CD4-positive, alpha-beta T cell (primary cell): ENCODE results near the gene TMEM62. TPM values are rescaled to one million over a fixed set of nuclear protein-coding genes. Genes with fewer than 3 reads are reported as not detected.
A peak's percentile ranks its signal among the peaks of the same experiment; 100 is the strongest.

Experiments used
- ATAC-seq: fragments of 200-7000 bp; cut with Tn5 transposase; one replicate; pipeline ENCODE4 v1.10.0; 2022; ENCODE audit warnings: mild to moderate bottlenecking; ENCODE audit not compliant: poor library complexity
- CTCF ChIA-PET: fragments of 350-600 bp; sonication (Branson Sonifier 250); formaldehyde crosslinking; loops from one replicate; lab custom pipeline; 2021; ENCODE audit warnings: antibody characterized with exemption, inconsistent platforms; lab: Charles Lee
- POLR2A ChIA-PET: fragments of 350-600 bp; sonication (Branson Sonifier 250); formaldehyde crosslinking; loops from one replicate; lab custom pipeline; 2021; ENCODE audit warnings: antibody characterized with exemption, inconsistent platforms; lab: Charles Lee
- DNase-seq, 14 experiments: peaks; one replicate each; pipeline ENCODE4 v3.0.0-alpha.2; 2013 to 2020; ENCODE audit warnings: mixed read lengths in 2 of 14
- H3K27ac ChIP-seq, 2 donors: one replicate each; pipeline versions ENCODE4 v1.5.1 to v1.7.0; 2013; ENCODE audit warnings: low read length in 2 of 2, low read depth in 1 of 2, mild to moderate bottlenecking in 1 of 2
- H3K27me3 ChIP-seq, 2 experiments: 1 replicate in 1 of 2; 2 replicates in 1 of 2; pipeline versions ENCODE4 v1.6.1 to v1.7.0; 2013; ENCODE audit warnings: low read length in 2 of 2, control low read depth in 1 of 2, mild to moderate bottlenecking in 1 of 2, moderate library complexity in 1 of 2; ENCODE audit not compliant: insufficient read depth in 2 of 2, control insufficient read depth in 1 of 2
- H3K36me3 ChIP-seq: one replicate; pipeline ENCODE4 v1.6.1; 2013; ENCODE audit warnings: low read length, control low read depth; ENCODE audit not compliant: insufficient read depth
- H3K4me1 ChIP-seq: one replicate; pipeline ENCODE4 v1.6.1; 2013; ENCODE audit warnings: low read length, control low read depth; ENCODE audit not compliant: insufficient read depth
- H3K4me3 ChIP-seq: one replicate; pipeline ENCODE4 v1.5.1; 2013; ENCODE audit warnings: mild to moderate bottlenecking, low read length, moderate library complexity
- H3K9me3 ChIP-seq, 2 experiments: 1 replicate in 1 of 2; 2 replicates in 1 of 2; pipeline versions ENCODE4 v1.6.1 to v1.7.0; 2013; ENCODE audit warnings: low read length in 2 of 2, mild to moderate bottlenecking in 2 of 2, control low read depth in 1 of 2, moderate library complexity in 1 of 2; ENCODE audit not compliant: control insufficient read depth in 1 of 2, insufficient read depth in 1 of 2
- H3K27ac Mint-ChIP-seq: one replicate; pipeline ENCODE4 v1.8.0; 2020; ENCODE audit warnings: mixed read lengths
- H3K27me3 Mint-ChIP-seq: one replicate; pipeline ENCODE4 v1.8.0; 2021; ENCODE audit warnings: mixed read lengths
- H3K36me3 Mint-ChIP-seq: one replicate; pipeline ENCODE4 v1.8.0; 2021; ENCODE audit warnings: low read depth, mixed read lengths
- H3K4me1 Mint-ChIP-seq: one replicate; pipeline ENCODE4 v1.8.0; 2021; ENCODE audit warnings: low read depth, mixed read lengths
- H3K4me3 Mint-ChIP-seq: one replicate; pipeline ENCODE4 v1.8.0; 2020; ENCODE audit warnings: mild to moderate bottlenecking, mixed read lengths
- H3K9me3 Mint-ChIP-seq: one replicate; pipeline ENCODE4 v1.8.0; 2020; ENCODE audit warnings: mixed read lengths
- CTCF ChIP-seq: fragments of 200-600 bp; IDR thresholded peaks from one replicate; pipeline ENCODE4 v1.8.0; 2022; ENCODE audit warnings: antibody characterized with exemption, mild to moderate bottlenecking
- intact Hi-C, 2 experiments: fragments of 100-400 bp; cut with DNase I in 1 of 2; cut with micrococcal nuclease in 1 of 2; formaldehyde crosslinking; loops; one replicate each; pipeline versions ENCODE4 v1.15.1 to v1.9.0; 2023 to 2025; cut with DNase I, micrococcal nuclease
- total RNA-seq, 174 experiments: library from RNA in 2 of 174; stranded (reverse) in 2 of 174; gene quantifications; one replicate each; pipeline ENCODE4 v1.2.3 and lab custom pipeline; 2021 to 2026

The TMEM62 gene
- total RNA-seq, 2 experiments from 2014 or later, result 17.5 to 22.5 TPM

GRCh38 chr15:43215961-43216360 lies 82.6 kb downstream of the TMEM62 start:
- Mint-ChIP-seq H3K27ac (no peak overlapping the region), H3K4me1 (no peaks in the 10 kb centered on the region), H3K36me3 (no peaks in the 10 kb centered on the region), H3K9me3 (no peaks in the 10 kb centered on the region), H3K4me3 (no peak overlapping the region), H3K27me3 (peaks cover 6% of the 10 kb centered on the region)
- Histone ChIP-seq H3K9me3 (no peaks in the 10 kb centered on the region), H3K4me3 (no peak overlapping the region), H3K27ac (no peak overlapping the region), H3K27me3 (peaks cover 0 to 2% of the 10 kb centered on the region in 2 experiments), H3K36me3 (no peaks in the 10 kb centered on the region), H3K4me1 (no peaks in the 10 kb centered on the region)
- ChIA-PET CTCF (interaction anchor here (1.8 kb wide), 1 partner anchor 9 kb away, joined by 4 read pairs; no protein-coding TSS in a partner anchor), POLR2A (no interaction called here)
- ATAC-seq, result no peak
- intact Hi-C loops, result no loop called here
- no peak for DNase-seq
- no peak for TF ChIP-seq CTCF

GRCh38 chr15:43218908-43219706 lies 85.7 kb downstream of the TMEM62 start:
- H3K36me3 ChIP-seq, result no peaks in the 10 kb centered on the region
- H3K4me3 Mint-ChIP-seq, result no peak overlapping the region
- H3K36me3 Mint-ChIP-seq, result no peaks in the 10 kb centered on the region
- peaks cover 0 to 2% of the 10 kb centered on the region in 2 experiments for H3K27me3 ChIP-seq
- H3K9me3 ChIP-seq, result no peaks in the 10 kb centered on the region
- DNase-seq, result peak in 2 of 14 experiments; percentile 6 to 7
- peaks cover 11% of the 10 kb centered on the region for H3K27me3 Mint-ChIP-seq
- H3K27ac ChIP-seq, result no peak overlapping the region
- TF ChIP-seq CTCF, result no peak
- H3K4me1 ChIP-seq, result no peaks in the 10 kb centered on the region
- intact Hi-C loops, result no loop called here
- H3K9me3 Mint-ChIP-seq, result no peaks in the 10 kb centered on the region
- no peak for ATAC-seq
- POLR2A ChIA-PET, result no interaction called here
- no peaks in the 10 kb centered on the region for H3K4me1 Mint-ChIP-seq
- CTCF ChIA-PET, result no interaction called here
- H3K4me3 ChIP-seq, result no peak overlapping the region
- H3K27ac Mint-ChIP-seq, result no peak overlapping the region

GRCh38 chr15:43219929-43220928 lies 86.8 kb downstream of the TMEM62 start:
- no peak for ATAC-seq
- no peaks in the 10 kb centered on the region for H3K9me3 Mint-ChIP-seq
- H3K27me3 Mint-ChIP-seq, result peaks cover 11% of the 10 kb centered on the region

More at GRCh38 chr15:43219929-43220928, 86.8 kb downstream of the TMEM62 start:
- Histone ChIP-seq H3K4me3 (no peak overlapping the region), H3K9me3 (no peaks in the 10 kb centered on the region), H3K4me1 (no peaks in the 10 kb centered on the region), H3K27ac (no peak overlapping the region), H3K27me3 (peaks cover 0 to 2% of the 10 kb centered on the region in 2 experiments), H3K36me3 (no peaks in the 10 kb centered on the region)
- Mint-ChIP-seq H3K27ac (no peak overlapping the region), H3K4me1 (peaks cover under 1% of the 10 kb centered on the region), H3K4me3 (no peak overlapping the region), H3K36me3 (no peaks in the 10 kb centered on the region)
- no peak for DNase-seq
- POLR2A ChIA-PET, result no interaction called here
- TF ChIP-seq CTCF, result no peak
- CTCF ChIA-PET, result no interaction called here
- intact Hi-C loops, result no loop called here
